Limb (tissue), 2 donors: Measurements from ENCODE around the gene NEK9.
"Not testable (repeated sequence)": the region's sequence is repeated elsewhere in the genome, so short reads cannot be mapped to it uniquely, and the experiment has no call there.

Experiments
- DNase-seq, 2 donors: peaks; one replicate each; pipeline ENCODE4 v3.0.0-alpha.2; 2016; ENCODE audit errors: extremely low spot score in 2 of 2

The NEK9 gene

GRCh38 chr14:75144944-75145343, 18.1 kb upstream of the NEK9 start:
- DNase-seq, result no peak

DNA sequence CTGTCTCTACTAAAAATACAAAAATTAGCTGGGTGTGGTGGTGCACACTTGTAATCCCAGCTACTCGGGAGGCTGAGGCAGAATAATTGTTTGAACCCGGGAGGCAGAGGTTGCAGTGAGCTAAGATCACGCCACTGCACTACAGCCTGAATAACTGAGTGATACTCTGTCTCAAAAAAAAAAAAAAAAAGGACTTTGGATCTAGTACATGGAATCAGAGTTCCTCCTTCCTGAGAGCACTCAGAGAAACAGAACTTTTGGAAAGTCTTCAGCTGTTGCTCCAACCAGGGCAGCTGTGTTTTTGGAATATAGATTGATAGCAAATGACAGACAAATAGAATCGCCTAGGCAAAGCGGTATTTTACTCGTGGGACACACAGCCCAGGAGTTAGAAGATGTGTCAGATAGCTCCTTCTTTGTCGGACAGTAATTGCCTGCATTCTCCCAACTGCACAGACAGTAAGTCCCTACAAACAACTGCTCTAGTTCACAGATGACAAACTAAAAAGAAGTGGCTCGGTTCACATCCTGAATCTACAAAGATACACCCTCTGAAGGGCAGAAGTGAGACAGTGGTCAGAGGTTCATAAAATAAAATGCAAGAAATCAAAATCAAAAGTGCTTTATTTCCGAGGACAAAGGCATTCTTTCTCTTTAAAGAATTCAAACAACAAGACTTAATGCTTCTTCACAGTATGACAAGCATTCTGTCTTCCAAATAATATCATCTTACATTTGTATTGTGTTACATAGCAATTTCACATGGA, 17.1 kb upstream of the NEK9 start:
- no peak for DNase-seq

DNA sequence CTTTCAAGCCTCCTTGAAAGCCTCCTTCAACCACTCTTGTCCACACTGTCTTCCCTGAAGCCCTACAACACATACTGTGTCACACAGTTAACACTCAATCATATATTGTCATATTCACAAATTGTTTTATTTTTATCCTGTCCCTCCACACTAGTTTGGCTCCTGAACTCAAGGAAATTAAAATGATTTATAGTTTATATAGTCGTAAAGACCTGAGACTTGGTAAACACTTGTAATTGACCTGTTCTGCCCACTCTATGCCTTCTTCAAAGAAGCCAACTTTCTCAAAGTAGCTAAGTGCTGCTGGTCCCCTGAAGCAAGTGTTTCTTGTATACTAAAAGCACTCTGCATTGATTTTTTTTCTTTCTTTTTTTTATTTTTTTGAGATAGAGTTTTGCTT, 15.6 kb upstream of the NEK9 start:
- DNase-seq, result no peak

GRCh38 chr14:75141967-75142366, 15.1 kb upstream of the NEK9 start:
- DNase-seq, result no peak

GRCh38 chr14:75141062-75141461, 14.2 kb upstream of the NEK9 start:
- no peak for DNase-seq

GRCh38 chr14:75140620-75141019, 13.8 kb upstream of the NEK9 start:
- DNase-seq, result no peak

DNA sequence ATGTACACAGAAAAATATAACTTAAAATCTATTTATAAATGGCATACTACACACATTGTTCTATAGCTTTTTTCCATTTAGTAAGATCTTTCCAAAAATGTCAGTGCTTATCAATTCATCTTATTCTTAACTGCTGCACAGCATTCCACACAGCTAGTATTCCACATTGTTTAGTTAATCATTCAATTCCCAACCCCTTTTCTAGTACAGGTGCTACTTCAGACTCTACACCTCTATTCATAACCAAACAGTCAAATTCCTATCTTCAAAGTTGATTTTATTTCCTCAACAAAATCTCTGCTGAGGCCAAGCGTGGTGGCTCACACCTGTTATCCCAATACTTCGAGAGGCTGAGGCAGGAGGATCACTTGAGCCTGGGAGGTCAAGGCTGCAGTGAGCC, 12.3 kb upstream of the NEK9 start:
- DNase-seq, result no peak

GRCh38 chr14:75138492-75138891, 11.6 kb upstream of the NEK9 start:
- DNase-seq, result no peak

GRCh38 chr14:75134644-75135043, 7.8 kb upstream of the NEK9 start:
- no peak for DNase-seq

- no peak for DNase-seq
Observed at GRCh38 chr14:75133597-75133996, 6.7 kb upstream of the NEK9 start.

- peak; percentile 53 to 88 for DNase-seq
Observed at GRCh38 chr14:75132382-75133086, 5.7 kb upstream of the NEK9 start.

- no peak for DNase-seq
Observed at GRCh38 chr14:75128596-75128990, 1.7 kb upstream of the NEK9 start.

- no peak for DNase-seq
Observed at GRCh38 chr14:75127903-75128595, 1.2 kb upstream of the NEK9 start.

- not testable (repeated sequence) for DNase-seq
Observed at GRCh38 chr14:75127474-75127820, 599 bp upstream of the NEK9 start.

GRCh38 chr14:75126121-75126544, 715 bp downstream of the NEK9 start:
- no peak for DNase-seq

DNA sequence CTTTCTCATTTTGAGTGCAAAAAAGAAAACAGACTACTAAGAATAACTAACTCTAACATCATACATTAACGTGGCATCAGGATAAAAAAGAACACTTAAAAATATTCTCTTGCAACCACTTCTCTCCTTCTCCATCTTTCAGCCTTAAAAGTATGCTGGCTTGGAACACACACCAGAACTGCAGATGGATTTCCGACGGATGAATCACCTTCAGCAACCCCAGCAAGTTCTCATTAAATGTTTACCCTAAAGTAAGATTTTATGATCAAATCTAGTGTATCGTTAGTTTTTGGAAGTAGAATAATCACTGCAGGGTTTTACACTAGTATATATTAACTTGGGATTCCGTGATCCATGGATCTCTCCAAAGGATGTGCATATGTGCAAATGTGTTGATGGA, 1.2 kb downstream of the NEK9 start:
- no peak for DNase-seq

GRCh38 chr14:75123991-75124390, 2.9 kb downstream of the NEK9 start:
- DNase-seq, result no peak

DNA sequence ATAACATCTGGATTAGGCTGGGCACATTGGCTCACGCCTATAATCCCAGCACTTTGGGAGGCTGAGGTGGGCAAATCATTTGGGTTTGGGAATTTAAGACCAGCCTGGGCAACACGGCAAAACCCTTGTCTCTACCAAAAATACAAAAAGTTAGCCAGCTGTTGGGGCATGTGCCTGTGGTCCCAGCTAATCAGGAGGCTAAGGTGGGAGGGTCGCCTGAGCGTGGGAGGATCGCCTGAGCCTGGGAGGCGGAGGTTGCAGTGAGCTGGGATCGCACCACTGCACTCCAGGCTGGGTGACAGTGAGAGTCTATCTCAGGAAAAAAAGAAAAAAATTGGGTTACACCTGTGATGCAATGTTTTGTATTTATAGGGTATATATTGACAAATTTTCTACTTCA, 5.3 kb downstream of the NEK9 start:
- DNase-seq, result no peak

DNA sequence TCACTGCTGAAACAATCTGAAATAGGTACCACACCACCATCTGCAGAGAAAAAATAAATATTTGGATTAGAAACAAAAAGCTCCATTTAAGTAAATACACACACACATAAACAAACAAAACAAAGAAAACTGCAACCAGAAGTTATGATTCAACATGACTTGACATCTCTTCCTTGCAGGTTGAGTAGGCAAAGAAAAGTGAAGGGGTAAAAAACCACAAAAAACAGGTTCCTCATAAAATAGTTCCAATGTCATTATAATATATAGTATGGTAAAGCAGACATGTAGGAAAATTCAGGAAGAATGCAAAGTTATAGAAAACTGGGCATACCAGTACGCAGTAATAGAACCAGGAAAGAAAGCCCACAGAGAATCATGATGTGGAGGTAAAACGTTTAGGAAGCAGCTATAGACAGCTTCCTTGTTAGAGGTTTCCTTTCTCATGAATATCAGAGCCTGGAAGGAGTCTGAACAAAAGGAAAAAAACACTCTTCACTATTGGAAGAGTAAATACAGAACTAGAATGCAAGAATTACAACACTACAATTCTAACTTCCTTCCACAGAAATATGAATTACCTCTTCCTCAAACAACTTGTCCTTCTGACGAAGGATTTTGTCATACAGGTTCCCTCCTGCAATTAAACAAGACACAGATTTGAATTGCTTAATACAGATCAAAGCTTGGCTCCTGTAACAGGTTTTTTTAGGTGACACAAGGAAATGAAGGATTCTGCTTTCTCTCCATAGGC, 6.1 kb downstream of the NEK9 start:
- no peak for DNase-seq

DNA sequence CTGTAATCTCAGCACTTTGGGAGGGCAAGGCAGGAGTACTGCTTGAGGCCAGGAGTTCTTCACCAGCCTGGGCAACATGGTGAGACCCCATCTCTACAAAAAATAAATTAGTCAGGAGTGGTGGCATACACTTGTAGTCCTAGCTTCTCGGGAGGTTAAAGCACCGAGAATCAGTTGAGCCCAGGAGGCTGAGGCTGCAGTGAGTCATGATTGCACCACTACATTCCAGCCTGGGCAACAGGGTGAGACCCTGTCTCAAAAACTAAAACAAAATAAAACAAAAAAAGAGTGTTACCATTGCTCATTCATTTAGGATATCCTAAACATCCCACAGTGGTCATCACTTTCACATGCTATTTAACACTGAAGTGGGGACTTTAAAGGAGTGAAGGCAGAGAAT, 7.8 kb downstream of the NEK9 start:
- DNase-seq, result no peak

DNA sequence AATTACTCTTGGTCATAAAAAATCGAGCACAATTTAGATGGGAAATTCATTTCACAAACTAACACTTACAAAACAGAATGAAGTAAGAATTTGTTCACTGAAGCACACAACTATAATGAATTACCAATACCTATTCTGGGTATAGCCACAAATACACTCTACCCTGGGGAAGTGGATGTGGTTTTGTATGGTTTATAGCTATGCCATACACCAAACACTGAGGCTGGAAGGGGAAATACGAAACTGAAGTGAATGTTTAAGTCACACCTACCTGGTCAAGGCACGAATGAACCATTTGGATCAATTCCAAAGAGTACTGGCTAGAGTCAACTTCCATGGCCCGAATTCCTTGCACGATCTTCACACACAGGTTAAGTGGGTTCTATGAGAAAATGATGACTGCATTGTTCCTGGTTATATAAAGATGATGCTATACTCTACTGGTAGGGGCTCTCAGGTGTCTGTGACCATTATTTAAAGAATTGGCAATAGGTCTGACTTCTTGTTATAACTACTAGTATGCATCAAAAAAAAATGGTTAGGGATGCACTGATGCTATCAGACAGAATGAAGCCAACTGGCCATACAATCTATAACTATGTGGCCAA, 12.8 kb downstream of the NEK9 start:
- DNase-seq, result no peak

GRCh38 chr14:75109877-75110276, 17.0 kb downstream of the NEK9 start:
- no peak for DNase-seq
